Endothelial cell (in vitro differentiated cells): ENCODE data around the gene MRPL27. TPM values are rescaled to one million over a fixed set of nuclear protein-coding genes. Genes with fewer than 3 reads are reported as not detected.

ENCODE experiments used
- DNase-seq: peaks from one replicate; pipeline ENCODE4 v3.0.0; 2021; ENCODE audit warnings: low spot score
- H3K27ac Mint-ChIP-seq: one replicate; pipeline ENCODE4 v1.8.0; 2021; ENCODE audit warnings: mixed read lengths, inconsistent platforms; ENCODE audit not compliant: unreplicated experiment
- H3K27me3 Mint-ChIP-seq: one replicate; pipeline ENCODE4 v1.8.0; 2021; ENCODE audit warnings: mild to moderate bottlenecking, moderate library complexity, mixed read lengths, inconsistent platforms; ENCODE audit not compliant: unreplicated experiment
- H3K36me3 Mint-ChIP-seq: one replicate; pipeline ENCODE4 v1.8.0; 2021; ENCODE audit warnings: mild to moderate bottlenecking, low read depth, mixed read lengths, inconsistent platforms; ENCODE audit not compliant: unreplicated experiment
- H3K4me1 Mint-ChIP-seq: one replicate; pipeline ENCODE4 v1.8.0; 2021; ENCODE audit warnings: mild to moderate bottlenecking, mixed read lengths, inconsistent platforms; ENCODE audit not compliant: unreplicated experiment
- H3K4me3 Mint-ChIP-seq: one replicate; pipeline ENCODE4 v1.8.0; 2021; ENCODE audit warnings: mild to moderate bottlenecking, mixed read lengths, inconsistent platforms; ENCODE audit not compliant: unreplicated experiment
- H3K9me3 Mint-ChIP-seq: one replicate; pipeline ENCODE4 v1.8.0; 2021; ENCODE audit warnings: mixed read lengths, inconsistent platforms; ENCODE audit not compliant: unreplicated experiment
- total RNA-seq: library from RNA; stranded (reverse); fragmentation: NEBNext Ultra II Directional; extraction: Animal tissue kit (Norgen Biotek cat#: 25700); gene quantifications from one replicate; pipeline ENCODE4 v1.2.1, GENCODE V29; 2021; ENCODE audit not compliant: unreplicated experiment
- TF ChIP-seq, protein P1 (sequence below): fragments of 200-600 bp; sonication (generic); IDR thresholded peaks from one replicate; pipeline ENCODE4 v1.5.0; 2021; ENCODE audit warnings: antibody characterized with exemption; ENCODE audit not compliant: unreplicated experiment

Gene MRPL27
- total RNA-seq, 1 donor from 2014 or later: 38.9 TPM

DNA sequence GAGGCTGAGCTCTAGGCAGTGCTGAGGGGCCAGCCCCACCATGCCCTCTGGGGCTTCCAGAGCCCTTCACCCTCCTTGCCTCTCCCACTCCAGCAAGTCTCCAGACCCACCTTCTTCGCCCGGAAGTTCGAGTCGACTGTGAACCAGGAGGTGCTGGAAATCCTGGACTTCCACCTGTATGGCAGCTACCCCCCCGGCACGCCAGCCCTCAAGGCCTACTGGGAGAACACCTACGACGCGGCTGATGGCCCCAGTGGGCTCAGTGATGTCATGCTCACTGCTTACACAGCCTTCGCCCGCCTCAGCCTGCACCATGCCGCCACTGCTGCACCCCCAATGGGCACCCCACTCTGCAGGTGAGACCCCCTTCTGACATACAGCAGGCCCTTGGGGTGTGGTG lies 16.6 kb downstream of the MRPL27 start:
- Mint-ChIP-seq H3K9me3 (no peaks in the 10 kb centered on the region), H3K27me3 (peaks cover 7% of the 10 kb centered on the region), H3K4me3 (no peak overlapping the region), H3K4me1 (peaks cover 9% of the 10 kb centered on the region), H3K36me3 (peaks cover 19% of the 10 kb centered on the region), H3K27ac (no peak overlapping the region)
- no peak for DNase-seq
- TF ChIP-seq, protein P1, sequence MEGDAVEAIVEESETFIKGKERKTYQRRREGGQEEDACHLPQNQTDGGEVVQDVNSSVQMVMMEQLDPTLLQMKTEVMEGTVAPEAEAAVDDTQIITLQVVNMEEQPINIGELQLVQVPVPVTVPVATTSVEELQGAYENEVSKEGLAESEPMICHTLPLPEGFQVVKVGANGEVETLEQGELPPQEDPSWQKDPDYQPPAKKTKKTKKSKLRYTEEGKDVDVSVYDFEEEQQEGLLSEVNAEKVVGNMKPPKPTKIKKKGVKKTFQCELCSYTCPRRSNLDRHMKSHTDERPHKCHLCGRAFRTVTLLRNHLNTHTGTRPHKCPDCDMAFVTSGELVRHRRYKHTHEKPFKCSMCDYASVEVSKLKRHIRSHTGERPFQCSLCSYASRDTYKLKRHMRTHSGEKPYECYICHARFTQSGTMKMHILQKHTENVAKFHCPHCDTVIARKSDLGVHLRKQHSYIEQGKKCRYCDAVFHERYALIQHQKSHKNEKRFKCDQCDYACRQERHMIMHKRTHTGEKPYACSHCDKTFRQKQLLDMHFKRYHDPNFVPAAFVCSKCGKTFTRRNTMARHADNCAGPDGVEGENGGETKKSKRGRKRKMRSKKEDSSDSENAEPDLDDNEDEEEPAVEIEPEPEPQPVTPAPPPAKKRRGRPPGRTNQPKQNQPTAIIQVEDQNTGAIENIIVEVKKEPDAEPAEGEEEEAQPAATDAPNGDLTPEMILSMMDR: no peak

DNA sequence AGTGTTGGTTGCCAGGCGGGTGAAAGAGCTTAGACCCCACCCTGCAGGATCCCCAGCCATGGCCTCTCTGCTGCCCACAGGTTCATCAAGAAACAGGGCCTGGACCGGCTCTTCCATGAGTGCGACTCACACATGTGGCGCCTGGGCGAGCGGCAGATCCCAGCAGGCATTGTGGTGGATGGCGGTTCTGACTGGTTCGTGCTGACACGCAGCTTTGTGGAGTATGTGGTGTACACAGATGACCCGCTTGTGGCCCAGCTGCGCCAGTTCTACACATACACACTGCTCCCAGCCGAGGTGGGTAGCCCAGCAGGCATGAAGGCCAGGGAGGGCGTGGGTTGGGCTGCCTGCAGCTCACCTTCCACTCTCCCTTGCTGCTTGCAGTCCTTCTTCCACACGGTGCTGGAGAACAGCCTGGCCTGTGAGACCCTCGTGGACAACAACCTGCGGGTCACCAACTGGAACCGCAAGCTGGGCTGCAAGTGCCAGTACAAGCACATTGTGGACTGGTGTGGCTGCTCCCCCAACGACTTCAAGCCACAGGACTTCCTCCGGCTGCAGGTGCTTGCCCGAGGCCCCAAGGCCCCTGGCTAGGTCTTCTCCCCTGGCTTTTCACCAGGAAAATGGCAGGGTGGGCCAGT lies 17.2 kb downstream of the MRPL27 start:
- H3K9me3 Mint-ChIP-seq: no peaks in the 10 kb centered on the region
- H3K4me1 Mint-ChIP-seq: peaks cover 9% of the 10 kb centered on the region
- H3K4me3 Mint-ChIP-seq: no peak overlapping the region
- TF ChIP-seq, protein P1: no peak
- H3K36me3 Mint-ChIP-seq: peaks cover 20% of the 10 kb centered on the region
- no peak for DNase-seq
- H3K27ac Mint-ChIP-seq: no peak overlapping the region
- H3K27me3 Mint-ChIP-seq: peaks cover 7% of the 10 kb centered on the region

DNA sequence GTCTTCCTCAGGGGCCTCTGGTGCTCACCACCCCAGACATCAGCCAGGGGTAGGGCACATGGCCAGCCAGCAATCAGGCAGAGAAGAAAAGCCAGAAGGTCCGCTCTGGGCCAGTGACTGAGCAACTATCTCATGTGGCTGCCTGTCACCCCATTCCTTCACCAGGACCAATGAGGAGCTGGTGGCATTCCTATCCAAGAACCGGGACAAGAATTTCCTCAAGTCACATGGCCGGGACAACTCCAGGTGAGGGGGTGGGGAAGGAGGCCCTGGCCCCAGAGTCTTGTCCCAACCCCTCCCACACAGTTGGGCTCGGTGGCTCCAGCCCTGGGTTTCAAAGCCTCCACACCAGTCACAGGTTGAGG lies 17.7 kb downstream of the MRPL27 start:
- Mint-ChIP-seq H3K4me3 (no peak overlapping the region), H3K27ac (no peak overlapping the region), H3K27me3 (peaks cover 10% of the 10 kb centered on the region), H3K36me3 (peaks cover 20% of the 10 kb centered on the region), H3K4me1 (peaks cover 9% of the 10 kb centered on the region), H3K9me3 (no peaks in the 10 kb centered on the region)
- DNase-seq: no peak
- TF ChIP-seq, protein P1: no peak

DNA sequence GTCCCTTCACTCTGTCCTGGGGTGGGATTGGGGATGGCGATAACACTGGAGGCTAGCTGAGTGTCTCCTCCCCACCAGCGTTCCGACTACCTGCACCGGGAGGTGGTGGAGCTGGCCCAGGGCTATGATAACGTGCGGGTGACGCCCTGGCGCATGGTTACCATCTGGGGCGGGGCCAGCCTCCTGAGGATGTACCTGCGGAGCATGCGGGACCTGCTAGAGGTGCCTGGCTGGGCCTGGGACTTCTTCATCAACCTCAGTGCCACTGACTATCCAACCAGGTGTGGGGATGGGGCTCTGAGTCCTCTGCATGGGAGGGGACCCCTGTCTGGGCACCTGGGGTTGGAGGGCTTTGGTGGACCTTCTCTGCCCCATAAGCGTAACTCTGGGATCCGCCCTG lies 18.2 kb downstream of the MRPL27 start:
- no peaks in the 10 kb centered on the region for H3K9me3 Mint-ChIP-seq
- H3K36me3 Mint-ChIP-seq: peaks cover 20% of the 10 kb centered on the region
- TF ChIP-seq, protein P1: no peak
- H3K27ac Mint-ChIP-seq: no peak overlapping the region
- peaks cover 9% of the 10 kb centered on the region for H3K4me1 Mint-ChIP-seq
- DNase-seq: no peak
- H3K4me3 Mint-ChIP-seq: no peak overlapping the region
- peaks cover 10% of the 10 kb centered on the region for H3K27me3 Mint-ChIP-seq

DNA sequence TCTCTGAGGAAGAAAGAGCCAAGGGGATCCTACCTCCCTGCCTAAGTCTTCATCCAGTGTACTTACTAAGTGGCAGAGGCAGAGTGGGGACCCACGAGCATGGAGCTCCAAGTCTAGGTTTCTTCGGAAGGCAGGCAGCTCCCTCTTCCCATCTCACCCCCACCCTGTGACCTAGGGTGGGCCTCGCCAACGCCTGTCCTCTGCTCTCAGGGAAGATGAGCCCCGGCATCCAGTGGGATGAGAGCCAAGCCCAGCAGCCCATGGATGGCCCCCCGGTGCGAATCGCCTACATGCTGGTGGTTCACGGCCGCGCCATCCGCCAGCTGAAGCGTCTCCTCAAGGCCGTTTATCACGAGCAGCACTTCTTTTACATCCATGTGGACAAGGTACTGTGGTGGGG lies 18.8 kb downstream of the MRPL27 start:
- Mint-ChIP-seq H3K9me3 (no peaks in the 10 kb centered on the region), H3K4me1 (peaks cover 8% of the 10 kb centered on the region), H3K27me3 (peaks cover 10% of the 10 kb centered on the region), H3K27ac (no peak overlapping the region), H3K4me3 (no peak overlapping the region), H3K36me3 (peaks cover 19% of the 10 kb centered on the region)
- TF ChIP-seq, protein P1: no peak
- DNase-seq: no peak
